HepG2 (cell line): ENCODE results near the gene POLR2H. TPM values are rescaled to one million over a fixed set of nuclear protein-coding genes. Genes with fewer than 3 reads are reported as not detected.
A peak's percentile ranks its signal among the peaks of the same experiment; 100 is the strongest.

Experiments
- ATAC-seq: fragments of 200-7000 bp; cut with Tn5 transposase; 3 replicates; pipeline ENCODE4 v1.9.1; 2020; ENCODE audit warnings: mild to moderate bottlenecking, moderate library complexity
- BruUV-seq: library from RNA; stranded (reverse); fragments of 400-500 nt; replicated peaks from 2 replicates; lab custom pipeline; 2021; lab: Mats Ljungman, UMichigan
- CTCF ChIA-PET: fragments of 300-600 bp; formaldehyde crosslinking; extraction: SDS; loops from one replicate; lab custom pipeline; 2021; ENCODE audit warnings: low total read pairs, inconsistent platforms, low intra/inter-chr PET ratio; lab: Yijun Ruan, JAX
- POLR2A ChIA-PET: fragments of 350-600 bp; sonication (Branson Sonifier 250); formaldehyde crosslinking; loops from one replicate; lab custom pipeline; 2020; ENCODE audit warnings: antibody characterized with exemption, inconsistent platforms; lab: Yijun Ruan, JAX
- DNase-seq: peaks from one replicate; pipeline ENCODE4 v3.0.0-alpha.2; 2015; ENCODE audit warnings: low spot score
- FAIRE-seq: peaks from 3 replicates; lab custom pipeline; 2011; peaks lifted over from hg19 to GRCh38; lab: Jason Lieb, UNC
- H2AFZ ChIP-seq: one replicate; pipeline ENCODE4 v1.6.1; 2011; ENCODE audit warnings: low read length, inconsistent platforms
- H3K27ac ChIP-seq: fragments of 300-600 bp; 3 replicates; pipeline ENCODE4 v1.8.0; 2011; ENCODE audit warnings: mixed run types, mild to moderate bottlenecking, mixed read lengths, low read length, inconsistent platforms; ENCODE audit not compliant: insufficient read depth; ENCODE audit errors: extremely low read length
- H3K27me3 ChIP-seq, 2 experiments: fragments of 200-600 bp in 1 of 2; 2 replicates in 1 of 2; 3 replicates in 1 of 2; pipeline versions ENCODE4 v1.6.0 to v1.8.0; 2011; ENCODE audit warnings: low read length in 2 of 2, mild to moderate bottlenecking in 2 of 2, moderate library complexity in 2 of 2, inconsistent platforms in 1 of 2; ENCODE audit not compliant: insufficient read depth in 2 of 2, control insufficient read depth in 1 of 2
- H3K36me3 ChIP-seq, 2 experiments: fragments of 200-600 bp in 1 of 2; replicated peaks in 1 of 2; 2 replicates in 1 of 2; 3 replicates in 1 of 2; pipeline versions ENCODE4 v1.5.1 to v1.8.0; 2011; ENCODE audit warnings: low read length in 2 of 2, inconsistent platforms in 1 of 2; ENCODE audit not compliant: insufficient read depth in 2 of 2, control insufficient read depth in 1 of 2
- H3K4me1 ChIP-seq: 2 replicates; pipeline ENCODE4 v1.5.1; 2012; ENCODE audit warnings: low read length, inconsistent platforms; ENCODE audit not compliant: insufficient read depth
- H3K4me2 ChIP-seq: 2 replicates; pipeline ENCODE4 v1.6.0; 2011; ENCODE audit warnings: low read depth, low read length, inconsistent platforms
- H3K4me3 ChIP-seq, 3 experiments: fragments of 200-600 bp in 1 of 3; sonication (generic), shearing (Covaris generic) in 1 of 3; replicated peaks in 1 of 3; 2 replicates each; pipeline ENCODE4 v1.5.1; 2011 to 2016; ENCODE audit warnings: low read length in 3 of 3, inconsistent platforms in 2 of 3, low read depth in 2 of 3, mild to moderate bottlenecking in 2 of 3, control low read depth in 1 of 3, mixed read lengths in 1 of 3; ENCODE audit not compliant: insufficient read depth in 1 of 3
- H3K79me2 ChIP-seq: one replicate; pipeline ENCODE4 v1.6.1; 2011; ENCODE audit warnings: low read length, inconsistent platforms; ENCODE audit not compliant: insufficient read depth
- H3K9ac ChIP-seq: 2 replicates; pipeline ENCODE4 v1.6.0; 2011; ENCODE audit warnings: mild to moderate bottlenecking, low read depth, low read length, inconsistent platforms; ENCODE audit not compliant: insufficient read depth
- H3K9me3 ChIP-seq: 2 replicates; pipeline ENCODE4 v1.5.1; 2012; ENCODE audit warnings: mild to moderate bottlenecking, low read length
- H4K20me1 ChIP-seq: 2 replicates; pipeline ENCODE4 v1.6.0; 2011; ENCODE audit warnings: inconsistent platforms, mild to moderate bottlenecking, low read length, moderate library complexity; ENCODE audit not compliant: insufficient read depth
- ARNTL ChIP-seq: sonication (generic); formaldehyde crosslinking; IDR thresholded peaks from 2 replicates; pipeline ENCODE4 v1.4.0; 2020; ENCODE audit warnings: mild to moderate bottlenecking, missing genetic modification reagents
- CREM ChIP-seq, 2 experiments: sonication (generic) in 1 of 2; formaldehyde crosslinking in 1 of 2; IDR thresholded peaks; 2 replicates each; pipeline versions ENCODE4 v1.4.0 to v1.6.1; 2016 to 2020; ENCODE audit warnings: antibody characterized with exemption in 1 of 2, mild to moderate bottlenecking in 1 of 2, missing genetic modification reagents in 1 of 2
- KLF16 ChIP-seq, 2 experiments: sonication (generic) in 1 of 2; formaldehyde crosslinking in 1 of 2; IDR thresholded peaks; 2 replicates each; pipeline versions ENCODE4 v1.6.1 to v1.8.0; 2016 to 2023; ENCODE audit warnings: missing genetic modification reagents in 2 of 2, missing compliant biosample characterization in 1 of 2
- MED1 ChIP-seq: sonication (generic); formaldehyde crosslinking; IDR thresholded peaks from 2 replicates; pipeline ENCODE4 v1.4.0; 2020; ENCODE audit warnings: missing genetic modification reagents
- MZF1 ChIP-seq: sonication (generic); formaldehyde crosslinking; IDR thresholded peaks from 2 replicates; pipeline ENCODE4 v1.8.1; 2023; ENCODE audit warnings: mild to moderate bottlenecking, missing genetic modification reagents, borderline replicate concordance
- NFIB ChIP-seq: sonication (generic); formaldehyde crosslinking; IDR thresholded peaks from 2 replicates; pipeline ENCODE4 v1.9.0; 2021; ENCODE audit warnings: missing genetic modification reagents, mild to moderate bottlenecking, borderline replicate concordance
- NFYC ChIP-seq: IDR thresholded peaks from 2 replicates; pipeline ENCODE4 v1.6.1; 2016; ENCODE audit warnings: missing genetic modification reagents, missing compliant biosample characterization
- PAF1 ChIP-seq: IDR thresholded peaks from 2 replicates; pipeline ENCODE4 v1.6.1; 2016; ENCODE audit warnings: missing genetic modification reagents, missing compliant biosample characterization
- SOX5 ChIP-seq: IDR thresholded peaks from 2 replicates; pipeline ENCODE4 v1.6.1; 2016; ENCODE audit warnings: borderline replicate concordance
- SP140L ChIP-seq: sonication (generic); formaldehyde crosslinking; IDR thresholded peaks from 2 replicates; pipeline ENCODE4 v1.4.0; 2020; ENCODE audit warnings: missing genetic modification reagents, borderline replicate concordance
- TBL1XR1 ChIP-seq: fragments of 150-350 bp; IDR thresholded peaks from 2 replicates; pipeline ENCODE4 v1.6.1; 2014; ENCODE audit warnings: borderline replicate concordance, low read length; ENCODE audit not compliant: partially characterized antibody
- YEATS2 ChIP-seq: sonication (generic); formaldehyde crosslinking; IDR thresholded peaks from 2 replicates; pipeline ENCODE4 v1.4.0; 2020; ENCODE audit warnings: missing genetic modification reagents, borderline replicate concordance
- ZNF33B ChIP-seq: sonication (generic); formaldehyde crosslinking; IDR thresholded peaks from 2 replicates; pipeline ENCODE4 v1.5.1; 2020; ENCODE audit warnings: mild to moderate bottlenecking, missing genetic modification reagents
- WGBS: methylation state at CpG from one replicate; pipeline ENCODE4 v1.1.6; 2017; ENCODE audit warnings: low lambda C conversion rate; 5-methylcytosine and 5-hydroxymethylcytosine counted together
- in situ Hi-C: cut with HindIII; loops from 2 replicates; pipeline ENCODE4 v1.10.0; 2017; ENCODE audit warnings: low pct_unique_long_range_greater_than_20kb; ENCODE audit not compliant: extremely low pct_ligation_motif_present
- intact Hi-C: fragments of 100-400 bp; cut with micrococcal nuclease; formaldehyde crosslinking; loops from one replicate; pipeline ENCODE4 v1.10.0; 2022; ENCODE audit not compliant: unreplicated experiment
- polyA plus RNA-seq, 8 experiments: library from polyadenylated mRNA; depleted of rRNA in 3 of 8; stranded (reverse) in 7 of 8; unstranded in 1 of 8; fragments of >200 nt; fragmentation: Illumina TruSeq in 4 of 8; extraction: Trizol in 4 of 8; gene quantifications; 2 replicates each; pipeline versions ENCODE4 v1.2.1 to v1.2.3, GENCODE V29; 2011 to 2016; ENCODE audit warnings: low read depth in 4 of 8, missing spikeins in 1 of 8, mixed read lengths in 1 of 8; ENCODE audit not compliant: insufficient read depth in 1 of 8
- total RNA-seq, 5 experiments: library from RNA; depleted of rRNA; stranded (reverse); fragments of >200 nt; fragmentation: Illumina TruSeq; extraction: Trizol; gene quantifications; 2 replicates each; pipeline ENCODE4 v1.2.3, GENCODE V29; 2016; ENCODE audit warnings: low read depth in 1 of 5
- TF ChIP-seq, protein P1 (sequence below): sonication (generic); formaldehyde crosslinking; IDR thresholded peaks from 2 replicates; pipeline ENCODE4 v1.4.0; 2020; ENCODE audit warnings: mild to moderate bottlenecking, low read depth, missing genetic modification reagents
- TF ChIP-seq, protein P2 (sequence below): IDR thresholded peaks from 2 replicates; pipeline ENCODE4 v1.6.1; 2016; ENCODE audit warnings: low read depth
- TF ChIP-seq, protein P3 (sequence below): sonication (generic); formaldehyde crosslinking; IDR thresholded peaks from 2 replicates; pipeline ENCODE4 v1.5.1; 2020; ENCODE audit warnings: missing genetic modification reagents, mild to moderate bottlenecking, borderline replicate concordance
- TF ChIP-seq, protein P4 (sequence below): sonication (generic); formaldehyde crosslinking; IDR thresholded peaks from 2 replicates; pipeline ENCODE4 v1.4.0; 2020; ENCODE audit warnings: missing genetic modification reagents, mild to moderate bottlenecking, borderline replicate concordance

POLR2H gene
- total and polyA plus RNA-seq, 2 of the 13 experiments (the other 11 are each of a cell fraction or from before 2014, with no cell fraction given), result 118 to 194 TPM

DNA sequence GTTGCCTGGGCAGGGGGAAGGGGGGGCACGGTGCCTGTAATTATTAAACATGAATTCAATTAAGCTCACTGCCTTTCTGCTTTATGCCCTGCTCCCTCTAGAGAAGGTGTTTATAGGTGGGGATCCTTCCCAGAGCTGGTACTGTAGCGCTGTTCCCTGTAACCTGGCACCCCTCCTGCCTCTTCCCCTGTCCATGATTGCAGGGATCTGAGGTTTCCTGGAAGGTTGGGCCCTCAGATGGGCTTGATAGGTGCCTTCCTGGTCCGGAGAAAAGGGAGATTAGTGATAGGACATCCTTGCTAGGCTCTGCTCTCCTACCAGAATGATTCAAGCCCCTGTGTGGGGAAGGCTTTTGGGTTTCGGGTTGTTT, 26.2 kb upstream of the POLR2H start:
- H3K79me2 ChIP-seq, result peaks cover 16% of the 10 kb centered on the region
- ChIA-PET POLR2A (interaction anchor here (0.7 to 1.0 kb wide), 2 partner anchors 9 to 10 kb away, joined by 3 to 5 read pairs; no protein-coding TSS in a partner anchor), CTCF (no interaction called here)
- WGBS, result 74% methylated on average over 4 of the region's 4 CpGs
- peaks cover 19% of the 10 kb centered on the region; the same call in 1 of the 2 replicates for H4K20me1 ChIP-seq
- FAIRE-seq (no peak), DNase-seq (no peak), ATAC-seq (peak; percentile 13)
- peak overlapping the region; percentile 94 for H3K4me2 ChIP-seq
- H3K27ac ChIP-seq, result peak overlapping the region; percentile 84
- H3K36me3 ChIP-seq, result peaks cover 23 to 41% of the 10 kb centered on the region in 2 experiments
- H3K9ac ChIP-seq, result peak overlapping the region; percentile 91
- H3K4me1 ChIP-seq, result peaks cover 18% of the 10 kb centered on the region
- peak overlapping the region; percentile 67 to 94 (median 80); a peak in 5 of 6 replicates for H3K4me3 ChIP-seq
- no TSS peak for BruUV-seq
- in situ Hi-C loops (no loop called here), intact Hi-C loops (no loop called here)
- no peaks in the 10 kb centered on the region; a peak in 1 of 5 replicates for H3K27me3 ChIP-seq
- no peak overlapping the region for H2AFZ ChIP-seq
- H3K9me3 ChIP-seq, result no peaks in the 10 kb centered on the region
- TF ChIP-seq TBL1XR1, result no peak
- TF ChIP-seq SOX5 (CRISPR knock-in tag), result no peak
- no peak for TF ChIP-seq KLF16 (CRISPR knock-in tag; IDR thresholded peaks at IDR 0.05)
- no peak for TF ChIP-seq MZF1 (CRISPR knock-in tag)
- 0 out of 2 replicates have a peak, but pooled peaks have one; percentile 21 for TF ChIP-seq SP140L (CRISPR knock-in tag)
- TF ChIP-seq, protein P1, sequence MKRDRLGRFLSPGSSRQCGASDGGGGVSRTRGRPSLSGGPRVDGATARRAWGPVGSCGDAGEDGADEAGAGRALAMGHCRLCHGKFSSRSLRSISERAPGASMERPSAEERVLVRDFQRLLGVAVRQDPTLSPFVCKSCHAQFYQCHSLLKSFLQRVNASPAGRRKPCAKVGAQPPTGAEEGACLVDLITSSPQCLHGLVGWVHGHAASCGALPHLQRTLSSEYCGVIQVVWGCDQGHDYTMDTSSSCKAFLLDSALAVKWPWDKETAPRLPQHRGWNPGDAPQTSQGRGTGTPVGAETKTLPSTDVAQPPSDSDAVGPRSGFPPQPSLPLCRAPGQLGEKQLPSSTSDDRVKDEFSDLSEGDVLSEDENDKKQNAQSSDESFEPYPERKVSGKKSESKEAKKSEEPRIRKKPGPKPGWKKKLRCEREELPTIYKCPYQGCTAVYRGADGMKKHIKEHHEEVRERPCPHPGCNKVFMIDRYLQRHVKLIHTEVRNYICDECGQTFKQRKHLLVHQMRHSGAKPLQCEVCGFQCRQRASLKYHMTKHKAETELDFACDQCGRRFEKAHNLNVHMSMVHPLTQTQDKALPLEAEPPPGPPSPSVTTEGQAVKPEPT (CRISPR knock-in tag), result 0 out of 2 replicates have a peak, but pooled peaks have one; percentile 33
- no peak for TF ChIP-seq YEATS2 (CRISPR knock-in tag)
- TF ChIP-seq ARNTL (CRISPR knock-in tag), result 0 out of 2 replicates have a peak, but pooled peaks have one; percentile 39
- TF ChIP-seq, protein P2, sequence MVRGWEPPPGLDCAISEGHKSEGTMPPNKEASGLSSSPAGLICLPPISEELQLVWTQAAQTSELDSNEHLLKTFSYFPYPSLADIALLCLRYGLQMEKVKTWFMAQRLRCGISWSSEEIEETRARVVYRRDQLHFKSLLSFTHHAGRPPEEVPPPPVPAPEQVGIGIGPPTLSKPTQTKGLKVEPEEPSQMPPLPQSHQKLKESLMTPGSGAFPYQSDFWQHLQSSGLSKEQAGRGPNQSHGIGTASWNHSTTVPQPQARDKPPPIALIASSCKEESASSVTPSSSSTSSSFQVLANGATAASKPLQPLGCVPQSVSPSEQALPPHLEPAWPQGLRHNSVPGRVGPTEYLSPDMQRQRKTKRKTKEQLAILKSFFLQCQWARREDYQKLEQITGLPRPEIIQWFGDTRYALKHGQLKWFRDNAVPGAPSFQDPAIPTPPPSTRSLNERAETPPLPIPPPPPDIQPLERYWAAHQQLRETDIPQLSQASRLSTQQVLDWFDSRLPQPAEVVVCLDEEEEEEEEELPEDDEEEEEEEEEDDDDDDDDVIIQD, result no peak
- TF ChIP-seq CREM (IDR thresholded peaks at IDR 0.05), result no peak
- no peak for TF ChIP-seq CREM (CRISPR knock-in tag; IDR thresholded peaks at IDR 0.05)
- TF ChIP-seq ZNF33B (CRISPR knock-in tag), result no peak
- TF ChIP-seq, protein P3, sequence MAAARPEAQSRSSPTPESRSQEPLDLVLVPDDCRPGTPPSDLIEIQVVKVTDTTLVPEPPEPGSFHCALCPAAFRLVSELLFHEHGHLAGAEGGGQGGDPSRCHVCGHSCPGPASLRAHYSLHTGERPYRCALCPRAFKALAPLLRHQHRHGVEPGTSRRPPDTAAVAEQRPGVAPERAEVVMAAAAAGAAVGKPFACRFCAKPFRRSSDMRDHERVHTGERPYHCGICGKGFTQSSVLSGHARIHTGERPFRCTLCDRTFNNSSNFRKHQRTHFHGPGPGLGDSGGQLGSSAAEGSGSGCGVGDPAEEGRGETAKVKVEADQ (CRISPR knock-in tag), result no peak
- TF ChIP-seq PAF1 (CRISPR knock-in tag), result peak; percentile 89; the same call in 1 of the 2 replicates
- TF ChIP-seq, protein P4, sequence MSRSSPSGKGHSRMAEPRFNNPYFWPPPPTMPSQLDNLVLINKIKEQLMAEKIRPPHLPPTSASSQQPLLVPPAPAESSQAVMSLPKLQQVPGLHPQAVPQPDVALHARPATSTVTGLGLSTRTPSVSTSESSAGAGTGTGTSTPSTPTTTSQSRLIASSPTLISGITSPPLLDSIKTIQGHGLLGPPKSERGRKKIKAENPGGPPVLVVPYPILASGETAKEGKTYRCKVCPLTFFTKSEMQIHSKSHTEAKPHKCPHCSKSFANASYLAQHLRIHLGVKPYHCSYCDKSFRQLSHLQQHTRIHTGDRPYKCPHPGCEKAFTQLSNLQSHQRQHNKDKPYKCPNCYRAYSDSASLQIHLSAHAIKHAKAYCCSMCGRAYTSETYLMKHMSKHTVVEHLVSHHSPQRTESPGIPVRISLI (CRISPR knock-in tag), result no peak
- no peak for TF ChIP-seq NFIB (CRISPR knock-in tag)
- no peak for TF ChIP-seq MED1 (CRISPR knock-in tag)
- TF ChIP-seq NFYC, result no peak
